HG02642 (cell line): ENCODE results near the gene CFAP119.
"Not testable (repeated sequence)": the region's sequence is repeated elsewhere in the genome, so short reads cannot be mapped to it uniquely, and the experiment has no call there.

Source experiments
- ATAC-seq: cut with Tn5 transposase; IDR thresholded peaks from one replicate; pipeline ENCODE4 v1.9.1; 2021; ENCODE audit warnings: mild to moderate bottlenecking; ENCODE audit not compliant: unreplicated experiment, poor library complexity

The CFAP119 gene

GRCh38 chr16:30761928-30762902, at the start of gene CFAP119, which contains the start of gene RNF40:
CFAP119 (minus strand) TSS chr16:30762062; CDS start chr16:30761748, 314 bp downstream.
RNF40 (plus strand) TSS chr16:30762322; CDS start chr16:30762546, 224 bp downstream.
- peak; percentile 86 for ATAC-seq

- not testable (repeated sequence) for ATAC-seq
These were observed 47.8 kb upstream of the CFAP119 start for GRCh38 chr16:30809675-30810074.

GRCh38 chr16:30808890-30809426, 47.1 kb upstream of the CFAP119 start:
- ATAC-seq, result not testable (repeated sequence)

- no peak for ATAC-seq
These were observed 46.3 kb upstream of the CFAP119 start for GRCh38 chr16:30808146-30808545.

- ATAC-seq, result peak; percentile 72
These were observed 43.7 kb upstream of the CFAP119 start for GRCh38 chr16:30805370-30806169.

- ATAC-seq, result no peak
These were observed 43.2 kb upstream of the CFAP119 start for GRCh38 chr16:30805056-30805369.

GRCh38 chr16:30802936-30803335, 41.1 kb upstream of the CFAP119 start:
- no peak for ATAC-seq

- ATAC-seq, result no peak
These were observed 35.9 kb upstream of the CFAP119 start for GRCh38 chr16:30797670-30798309.

- no peak for ATAC-seq
These were observed 32.8 kb upstream of the CFAP119 start for GRCh38 chr16:30794634-30795033.

- ATAC-seq, result no peak
These were observed 31.7 kb upstream of the CFAP119 start for GRCh38 chr16:30793508-30794069.

GRCh38 chr16:30787613-30788378, 25.9 kb upstream of the CFAP119 start:
- no peak for ATAC-seq

GRCh38 chr16:30786936-30787612, 25.2 kb upstream of the CFAP119 start, which contains the start of gene ZNF629:
ZNF629 (minus strand) TSS chr16:30787205; CDS start chr16:30784482, 2,723 bp downstream.
- ATAC-seq, result no peak

GRCh38 chr16:30786115-30786935, 24.5 kb upstream of the CFAP119 start:
- no peak for ATAC-seq

- ATAC-seq, result no peak
These were observed 23.6 kb upstream of the CFAP119 start for GRCh38 chr16:30785126-30786106.

GRCh38 chr16:30784215-30784614, 22.4 kb upstream of the CFAP119 start:
- ATAC-seq, result no peak

- no peak for ATAC-seq
These were observed 21.6 kb upstream of the CFAP119 start for GRCh38 chr16:30783280-30784109.
